Bronchial epithelial cell (primary cell): Measurements from ENCODE around the gene VPS41. TPM values are rescaled to one million over a fixed set of nuclear protein-coding genes. Genes with fewer than 3 reads are reported as not detected.
"Not testable (repeated sequence)": the region's sequence is repeated elsewhere in the genome, so short reads cannot be mapped to it uniquely, and the experiment has no call there.

Experiments used
- DNase-seq: peaks from one replicate; pipeline ENCODE4 v3.0.0-alpha.2; 2010; ENCODE audit warnings: low read depth
- FAIRE-seq: peaks from 2 replicates; lab custom pipeline; 2011; peaks lifted over from hg19 to GRCh38; lab: Jason Lieb, UNC
- H3K27me3 ChIP-seq: 2 replicates; pipeline ENCODE4 v1.5.1; 2011; ENCODE audit warnings: low read length; ENCODE audit not compliant: control insufficient read depth, insufficient read depth
- H3K36me3 ChIP-seq: 2 replicates; pipeline ENCODE4 v1.5.1; 2011; ENCODE audit warnings: low read length; ENCODE audit not compliant: control insufficient read depth, insufficient read depth
- H3K4me3 ChIP-seq: 2 replicates; pipeline ENCODE4 v1.5.1; 2011; ENCODE audit warnings: mild to moderate bottlenecking, low read depth, low read length, control low read depth
- CTCF ChIP-seq: IDR thresholded peaks from 2 replicates; pipeline ENCODE4 v1.5.1; 2011; ENCODE audit warnings: mild to moderate bottlenecking, moderate library complexity, low read length, control low read depth, inconsistent platforms; ENCODE audit not compliant: insufficient read depth, severe bottlenecking
- total RNA-seq: library from RNA; depleted of rRNA; stranded (reverse); fragments of >200 nt; gene quantifications from 2 replicates; pipeline ENCODE4 v1.2.1, GENCODE V29; 2014

VPS41 gene
- 32.9 and 34.1 TPM in 2 replicates for total RNA-seq

GRCh38 chr7:38908759-38909335 lies at the start of gene VPS41:
VPS41 (minus strand) TSS chr7:38909191; CDS start chr7:38909174, 17 bp downstream.
- Histone ChIP-seq H3K4me3 (peak within 1 kb of the TSS; percentile 77), H3K27me3 (no peaks in the 10 kb centered on the region), H3K36me3 (no peaks in the 10 kb centered on the region)
- DNase-seq (peak; percentile 78), FAIRE-seq (no peak)
- no peak for TF ChIP-seq CTCF

DNA sequence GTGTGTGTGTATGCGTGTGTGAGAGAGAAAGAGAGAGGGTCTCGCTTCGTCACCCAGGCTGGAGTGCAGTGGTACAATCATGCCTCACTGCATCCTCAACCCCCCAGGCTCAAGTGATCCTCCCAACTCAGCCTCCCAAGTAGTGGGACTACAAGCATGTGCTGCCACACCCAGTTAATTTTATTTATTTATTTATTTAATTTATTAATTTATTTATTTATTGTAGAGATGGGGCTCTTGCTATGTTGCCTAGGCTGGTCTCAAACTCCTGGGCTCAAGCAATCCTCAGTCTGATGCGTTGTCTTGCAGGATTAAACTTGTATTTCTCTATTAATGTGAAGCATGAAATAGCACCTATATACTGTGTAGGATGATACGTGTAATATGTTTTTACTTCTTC lies 46.9 kb upstream of the VPS41 start:
- no peak for TF ChIP-seq CTCF
- Histone ChIP-seq H3K4me3 (no peak overlapping the region), H3K36me3 (no peaks in the 10 kb centered on the region), H3K27me3 (no peaks in the 10 kb centered on the region)
- FAIRE-seq (no peak), DNase-seq (no peak)

DNA sequence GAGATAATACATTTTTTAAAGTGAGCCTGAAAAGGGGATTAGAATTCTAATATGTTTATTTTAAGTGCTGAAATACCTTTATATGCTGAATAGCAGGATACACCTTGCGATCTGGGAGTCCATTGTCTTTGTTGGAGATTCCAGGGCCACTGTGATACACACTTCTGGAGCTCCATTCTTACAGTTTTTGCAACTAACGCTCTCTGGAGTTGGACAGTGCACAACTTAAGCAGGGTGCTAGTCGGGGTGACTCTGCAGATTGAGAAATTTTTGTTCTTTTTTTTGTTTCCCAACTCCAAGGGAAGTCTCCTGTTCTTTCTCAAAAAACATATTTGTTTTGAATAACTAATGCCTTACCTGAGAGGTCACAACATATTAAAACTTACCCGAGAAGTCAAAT lies 45.0 kb upstream of the VPS41 start:
- TF ChIP-seq CTCF: no peak
- DNase-seq (no peak), FAIRE-seq (no peak)
- no peak overlapping the region for H3K4me3 ChIP-seq
- no peaks in the 10 kb centered on the region for H3K36me3 ChIP-seq
- H3K27me3 ChIP-seq: no peaks in the 10 kb centered on the region

GRCh38 chr7:38953227-38953626 lies 44.2 kb upstream of the VPS41 start:
- no peak for TF ChIP-seq CTCF
- no peak for DNase-seq
- Histone ChIP-seq H3K27me3 (no peaks in the 10 kb centered on the region), H3K4me3 (no peak overlapping the region), H3K36me3 (no peaks in the 10 kb centered on the region)
- FAIRE-seq: no peak

- Histone ChIP-seq H3K27me3 (no peaks in the 10 kb centered on the region), H3K36me3 (no peaks in the 10 kb centered on the region), H3K4me3 (no peak overlapping the region)
- FAIRE-seq (no peak), DNase-seq (no peak)
- no peak for TF ChIP-seq CTCF
These were observed 42.2 kb upstream of the VPS41 start for GRCh38 chr7:38951213-38951612.

GRCh38 chr7:38950309-38950708 lies 41.3 kb upstream of the VPS41 start:
- Histone ChIP-seq H3K4me3 (no peak overlapping the region), H3K27me3 (no peaks in the 10 kb centered on the region), H3K36me3 (no peaks in the 10 kb centered on the region)
- no peak for FAIRE-seq
- TF ChIP-seq CTCF: no peak
- peak; percentile 48 for DNase-seq

GRCh38 chr7:38947541-38947940 lies 38.5 kb upstream of the VPS41 start:
- not testable (repeated sequence) for FAIRE-seq, DNase-seq, H3K27me3 ChIP-seq, H3K4me3 ChIP-seq, H3K36me3 ChIP-seq
